NCI-H2196 (cell line): ENCODE measurements around the gene DOCK10.

Experiments used
- DNase-seq: peaks from one replicate; lab custom pipeline; 2025; ENCODE audit not compliant: unreplicated experiment; lab: John Stamatoyannopoulos, UW

Gene DOCK10

GRCh38 chr2:225041207-225041850 lies 939 bp downstream of the DOCK10 start:
- DNase-seq = peak; percentile 13

- DNase-seq = no peak
Measured at GRCh38 chr2:225040856-225041206, 1.4 kb downstream of the DOCK10 start.

- DNase-seq = no peak
Measured at GRCh38 chr2:225040142-225040541, 2.1 kb downstream of the DOCK10 start.

GRCh38 chr2:225038231-225038523 lies 4.1 kb downstream of the DOCK10 start:
- no peak for DNase-seq

GRCh38 chr2:225037415-225038230 lies 4.6 kb downstream of the DOCK10 start:
- DNase-seq = no peak

- DNase-seq = no peak
Measured at GRCh38 chr2:225036431-225036830, 5.8 kb downstream of the DOCK10 start.

- no peak for DNase-seq
Measured at GRCh38 chr2:225033440-225034318, 8.6 kb downstream of the DOCK10 start.

GRCh38 chr2:225032246-225032645 lies 10.0 kb downstream of the DOCK10 start:
- DNase-seq = no peak

- DNase-seq = no peak
Measured at GRCh38 chr2:225031599-225031998, 10.7 kb downstream of the DOCK10 start.

GRCh38 chr2:225030893-225031292 lies 11.4 kb downstream of the DOCK10 start:
- no peak for DNase-seq

- no peak for DNase-seq
Measured at GRCh38 chr2:225030203-225030602, 12.1 kb downstream of the DOCK10 start.

- no peak for DNase-seq
Measured at GRCh38 chr2:225028572-225028971, 13.7 kb downstream of the DOCK10 start.

GRCh38 chr2:225027061-225027762 lies 15.1 kb downstream of the DOCK10 start:
- DNase-seq = no peak

GRCh38 chr2:225025917-225026571 lies 16.2 kb downstream of the DOCK10 start:
- no peak for DNase-seq

- DNase-seq = no peak
Measured at GRCh38 chr2:225022188-225022587, 20.1 kb downstream of the DOCK10 start.

- DNase-seq = no peak
Measured at GRCh38 chr2:225020168-225020849, 22.0 kb downstream of the DOCK10 start.

GRCh38 chr2:225019105-225019504 lies 23.2 kb downstream of the DOCK10 start:
- no peak for DNase-seq

- no peak for DNase-seq
Measured at GRCh38 chr2:225017713-225018112, 24.6 kb downstream of the DOCK10 start.

GRCh38 chr2:225017098-225017685 lies 25.1 kb downstream of the DOCK10 start:
- DNase-seq = no peak
